ENCODE results near the gene CNR2. TPM values are rescaled to one million over a fixed set of nuclear protein-coding genes. Genes with fewer than 3 reads are reported as not detected.

CNR2 gene
- total and polyA plus RNA-seq, 2 experiments from 2014 or later: not detected

DNA sequence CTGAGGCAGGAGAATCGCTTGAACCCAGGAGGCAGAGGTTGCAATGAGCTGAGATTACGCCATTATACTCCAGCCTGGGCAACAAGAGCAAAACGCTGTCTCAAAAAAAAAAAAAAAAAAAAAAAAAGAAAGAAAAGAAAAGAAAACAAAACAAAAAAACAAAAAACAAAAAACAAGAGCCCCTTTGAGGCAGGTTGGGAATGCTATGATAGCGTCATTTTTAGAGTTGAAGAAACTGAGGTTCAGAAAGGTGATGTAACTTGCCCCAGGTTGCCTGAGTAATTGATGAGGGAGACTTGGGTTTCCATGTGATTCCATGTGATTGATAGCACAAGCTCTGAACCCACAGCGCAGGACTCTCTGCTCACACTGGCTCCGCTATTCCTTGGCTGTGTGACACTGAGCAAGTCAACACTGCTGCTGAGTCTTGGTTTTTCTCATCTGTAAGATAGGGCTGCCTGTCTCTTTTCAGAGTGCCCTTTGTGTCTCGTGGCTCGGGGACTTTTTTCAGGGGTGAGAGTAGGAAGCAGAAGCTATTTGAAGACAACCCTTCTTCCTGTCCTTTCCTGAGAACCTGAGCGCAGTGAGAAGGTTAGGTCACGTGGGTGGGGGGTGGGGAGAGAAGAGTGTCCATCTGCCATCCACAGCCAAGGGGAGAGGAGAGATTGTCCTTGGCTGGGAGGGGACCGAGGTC is 2.5 kb downstream of the CNR2 start:
- ATAC-seq (no peak), DNase-seq (ENCODE audit: low spot score) (no peak)
- Mint-ChIP-seq H3K4me1 (peaks cover 4% of the 10 kb centered on the region; the same call in 2 of the 3 replicates), H3K27me3 (ENCODE audit: insufficient read depth, low read depth, poor library complexity) (peaks cover 2% of the 10 kb centered on the region), H3K9me3 (no peaks in the 10 kb centered on the region), H3K36me3 (ENCODE audit: low read depth) (no peaks in the 10 kb centered on the region), H3K27ac (no peak overlapping the region), H3K4me3 (no peak overlapping the region)
- H3K4me2 ChIP-seq: no peak overlapping the region
- no peak overlapping the region for H3K27ac ChIP-seq (ENCODE audit: low read depth)
- no peak for TF ChIP-seq ZNF114 (CRISPR knock-in tag; IDR thresholded peaks at IDR 0.05)
- H2AFZ ChIP-seq: peak overlapping the region; percentile 82; the same call in 1 of the 2 replicates
- H3K4me3 ChIP-seq: no peak overlapping the region
- no peaks in the 10 kb centered on the region for H3K27me3 ChIP-seq (ENCODE audit: insufficient read depth)
- H3F3A ChIP-seq (replicated peaks; ENCODE audit: low read depth): no peaks in the 10 kb centered on the region
- no peaks in the 10 kb centered on the region for H3K79me2 ChIP-seq (replicated peaks; ENCODE audit: insufficient read depth)
- H3K9me2 ChIP-seq (ENCODE audit: insufficient read depth): no peaks in the 10 kb centered on the region
- no peaks in the 10 kb centered on the region for H4K20me1 ChIP-seq (replicated peaks; ENCODE audit: insufficient read depth)
- no peaks in the 10 kb centered on the region; the same call in 1 of the 2 replicates for H3K4me1 ChIP-seq (ENCODE audit: insufficient read depth)
- no peaks in the 10 kb centered on the region for H3K36me3 ChIP-seq (ENCODE audit: insufficient read depth)

- no peak overlapping the region for H3K4me3 ChIP-seq
- no peak overlapping the region for H2AFZ ChIP-seq
- no peaks in the 10 kb centered on the region for H3K79me2 ChIP-seq (replicated peaks; ENCODE audit: insufficient read depth)
- Mint-ChIP-seq H3K4me1 (peaks cover 4% of the 10 kb centered on the region), H3K9me3 (no peaks in the 10 kb centered on the region), H3K4me3 (no peak overlapping the region), H3K36me3 (ENCODE audit: low read depth) (no peaks in the 10 kb centered on the region; the same call in 2 of the 3 replicates), H3K27me3 (ENCODE audit: insufficient read depth, low read depth, poor library complexity) (peaks cover 4% of the 10 kb centered on the region), H3K27ac (no peak overlapping the region)
- no peaks in the 10 kb centered on the region for H3K9me2 ChIP-seq (ENCODE audit: insufficient read depth)
- ATAC-seq (no peak), DNase-seq (ENCODE audit: low spot score) (no peak)
- H3K27me3 ChIP-seq (ENCODE audit: insufficient read depth): peaks cover under 1% of the 10 kb centered on the region; the same call in 1 of the 2 replicates
- H3K4me2 ChIP-seq: no peak overlapping the region
- H3K27ac ChIP-seq (ENCODE audit: low read depth): no peak overlapping the region
- H3F3A ChIP-seq (replicated peaks; ENCODE audit: low read depth): no peaks in the 10 kb centered on the region
- H3K4me1 ChIP-seq (ENCODE audit: insufficient read depth): no peaks in the 10 kb centered on the region; the same call in 1 of the 2 replicates
- no peaks in the 10 kb centered on the region for H3K36me3 ChIP-seq (ENCODE audit: insufficient read depth)
- H4K20me1 ChIP-seq (replicated peaks; ENCODE audit: insufficient read depth): no peaks in the 10 kb centered on the region
- no peak for TF ChIP-seq CREB1 (CRISPR knock-in tag; IDR thresholded peaks at IDR 0.05; ENCODE audit: low read depth)
- no peak for TF ChIP-seq REST (IDR thresholded peaks at IDR 0.05; ENCODE audit: unreplicated experiment)
- no peak for TF ChIP-seq CTCF (conservative IDR thresholded peaks at IDR 0.05; ENCODE audit: low read depth in 2 of 2)
- no peak for TF ChIP-seq STAT1 (IDR thresholded peaks at IDR 0.05; ENCODE audit: unreplicated experiment)
- TF ChIP-seq ZNF462 (CRISPR knock-in tag; IDR thresholded peaks at IDR 0.05): no peak
- no peak for TF ChIP-seq NANOG (IDR thresholded peaks at IDR 0.05; ENCODE audit: borderline replicate concordance)
- TF ChIP-seq POLR2AphosphoS5 (IDR thresholded peaks at IDR 0.05; ENCODE audit: low read depth): no peak
- no peak for TF ChIP-seq EZH2phosphoT487 (IDR thresholded peaks at IDR 0.05; ENCODE audit: unreplicated experiment)
Measured at GRCh38 chr1:23910144-23910543, 3.0 kb downstream of the CNR2 start.

Measured in GM23338 (cell line).